Anterior cingulate cortex (tissue), 58 donors: Measurements from ENCODE around the gene SUN2.
A peak's percentile ranks its signal among the peaks of the same experiment; 100 is the strongest.

Experiments used
- DNase-seq, 58 donors: peaks; one replicate each; lab custom pipeline; 2025; lab: John Stamatoyannopoulos, UW

SUN2 gene

GRCh38 chr22:38724926-38725571 is 30.7 kb downstream of the SUN2 start:
- peak in 29 of 58 donors; percentile 15 to 78 (median 43) for DNase-seq

- DNase-seq: no peak
These were observed 31.6 kb downstream of the SUN2 start for GRCh38 chr22:38724176-38724575.

GRCh38 chr22:38721551-38721950 is 34.2 kb downstream of the SUN2 start:
- no peak for DNase-seq

DNA sequence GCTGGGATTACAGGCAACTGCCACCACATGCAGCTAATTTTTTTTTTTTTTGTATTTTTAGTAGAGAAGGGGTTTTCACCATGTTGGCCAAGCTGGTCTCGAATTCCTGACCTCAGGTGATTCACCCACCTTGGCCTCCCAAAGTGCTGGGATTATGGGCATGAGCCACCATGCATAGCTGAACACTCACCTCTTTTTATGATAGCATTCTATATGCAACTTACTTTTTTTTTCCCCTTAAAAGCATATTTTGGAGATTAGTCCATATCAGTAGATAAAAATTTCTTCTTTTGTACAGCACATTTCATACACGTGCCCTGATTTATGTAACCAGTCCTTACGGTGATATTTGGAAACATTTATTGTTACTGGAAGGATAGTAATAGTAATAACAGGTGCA is 35.4 kb downstream of the SUN2 start:
- DNase-seq: no peak

DNA sequence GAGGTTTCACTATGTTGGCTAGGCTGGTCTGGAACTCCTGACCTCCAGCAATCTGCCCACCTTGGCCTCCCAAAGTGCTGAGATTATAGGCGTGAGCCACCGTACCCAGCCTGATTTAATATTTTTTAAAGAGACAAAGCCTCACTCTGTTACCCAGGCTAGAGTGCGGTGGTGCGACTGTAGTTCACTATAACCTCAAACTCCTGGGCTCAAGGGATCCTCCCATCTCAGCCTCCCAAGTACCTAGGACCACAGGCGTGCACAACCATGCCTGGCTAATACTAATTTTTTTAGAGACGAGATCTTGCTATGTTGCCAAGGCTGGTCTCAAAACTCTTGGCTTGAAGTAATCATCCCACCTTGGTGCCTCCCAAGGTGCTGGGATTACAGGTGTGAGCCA is 36.6 kb downstream of the SUN2 start:
- DNase-seq: no peak

GRCh38 chr22:38718414-38718813 is 37.4 kb downstream of the SUN2 start:
- DNase-seq: peak in 11 of 58 donors; percentile 21 to 62 (median 38)

GRCh38 chr22:38717244-38717643 is 38.6 kb downstream of the SUN2 start:
- no peak for DNase-seq

GRCh38 chr22:38716826-38717225 is 39.0 kb downstream of the SUN2 start:
- no peak for DNase-seq

DNA sequence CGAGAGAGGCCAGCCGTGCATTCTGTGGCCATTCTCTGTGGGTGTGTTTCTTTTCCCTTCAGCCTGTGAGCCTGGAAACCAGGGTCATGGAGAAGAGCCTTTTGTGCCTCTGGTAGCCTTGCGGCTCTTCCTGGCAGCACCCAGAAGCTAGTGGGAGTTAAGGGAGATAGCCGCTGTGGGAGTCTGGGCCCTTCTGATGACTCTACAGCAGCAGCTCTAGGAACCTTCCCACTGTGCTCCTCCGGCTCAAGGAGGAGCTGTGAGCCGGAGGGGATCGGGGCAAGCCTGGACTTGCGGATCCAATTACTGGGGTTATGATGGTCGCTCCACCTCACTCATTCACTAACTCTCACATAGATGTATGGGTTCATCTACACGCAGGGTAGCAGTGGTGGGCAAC is 39.5 kb downstream of the SUN2 start:
- no peak for DNase-seq

GRCh38 chr22:38715852-38716251 is 39.9 kb downstream of the SUN2 start:
- no peak for DNase-seq

GRCh38 chr22:38715176-38715764 is 40.5 kb downstream of the SUN2 start:
- DNase-seq: no peak

DNA sequence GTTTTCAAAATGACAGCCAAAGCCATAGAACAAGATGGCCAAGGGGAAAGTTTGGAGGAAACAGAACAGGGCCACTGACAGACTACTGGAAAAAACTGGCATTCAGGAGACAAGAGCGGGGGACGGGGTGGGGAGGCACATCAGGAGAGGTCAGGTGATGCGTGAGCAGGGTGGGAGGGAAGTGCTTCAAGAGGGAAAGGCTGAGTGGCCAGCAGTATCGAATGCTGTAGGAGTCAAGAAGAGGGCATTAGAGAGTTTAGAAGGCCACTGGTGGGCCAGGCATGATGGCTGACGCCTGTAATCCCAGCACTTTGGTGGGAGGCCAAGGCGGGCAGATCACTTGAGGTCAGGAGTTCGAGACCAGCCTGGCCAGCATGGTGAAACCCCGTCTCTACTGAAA is 41.9 kb downstream of the SUN2 start:
- no peak for DNase-seq

- DNase-seq: no peak
These were observed 43.2 kb downstream of the SUN2 start for GRCh38 chr22:38712486-38713207.

GRCh38 chr22:38710866-38711265 is 44.9 kb downstream of the SUN2 start:
- DNase-seq: no peak

- DNase-seq: no peak
These were observed 45.4 kb downstream of the SUN2 start for GRCh38 chr22:38710351-38710750.

GRCh38 chr22:38709306-38709705 is 46.5 kb downstream of the SUN2 start:
- no peak for DNase-seq

DNA sequence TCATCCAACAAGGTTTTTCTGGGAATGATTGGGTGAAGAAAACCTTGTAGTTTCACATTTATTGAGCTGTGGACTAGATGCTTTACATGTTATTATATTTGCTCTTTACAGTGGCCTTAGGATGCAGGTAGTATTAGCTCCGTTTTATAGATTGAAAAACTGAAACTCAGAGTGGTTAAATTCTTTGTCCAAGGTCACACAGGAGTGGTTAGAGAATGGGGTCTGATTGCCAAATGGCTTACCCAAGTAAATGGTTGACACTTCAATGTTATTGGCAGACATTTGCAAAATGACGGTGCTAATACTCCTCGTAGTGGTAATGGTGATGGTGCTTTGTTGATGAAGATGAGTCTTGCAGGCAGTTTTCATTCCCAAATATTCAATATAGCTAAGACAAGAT is 47.8 kb downstream of the SUN2 start:
- DNase-seq: no peak

DNA sequence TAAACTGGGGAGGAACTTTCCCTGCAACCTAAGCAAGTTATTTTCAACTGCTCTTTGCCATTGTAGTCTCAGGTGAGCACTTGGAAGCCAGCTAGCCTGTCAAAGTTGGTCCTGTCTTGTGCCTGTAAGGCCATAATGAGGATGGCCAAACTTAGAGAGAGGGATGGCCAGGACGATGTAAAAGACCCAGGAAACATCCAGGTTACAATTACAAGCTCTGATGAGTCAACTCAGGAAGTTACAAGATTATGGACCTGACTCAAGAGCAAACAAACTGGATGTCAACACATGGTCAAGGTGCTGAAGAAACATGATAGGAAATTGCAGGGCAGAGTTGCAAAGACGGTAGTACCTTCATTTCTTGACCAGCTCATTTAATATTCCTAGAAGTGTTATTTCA is 48.5 kb downstream of the SUN2 start:
- no peak for DNase-seq

DNA sequence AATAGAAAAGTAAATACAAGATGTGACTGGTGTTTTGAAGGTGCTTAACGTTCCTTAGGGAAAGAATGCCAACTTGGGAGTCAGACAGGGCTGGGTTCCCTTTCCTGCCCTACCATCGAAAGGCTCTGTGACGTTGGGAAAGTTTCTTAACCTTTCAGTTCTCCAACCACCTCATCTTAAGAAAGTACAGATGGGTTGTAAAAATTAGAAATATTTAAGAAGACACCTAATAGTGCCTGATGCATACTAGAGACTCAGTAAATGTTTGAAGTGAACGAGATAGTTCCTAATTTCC is 49.0 kb downstream of the SUN2 start:
- DNase-seq: no peak

- DNase-seq: peak in 24 of 58 donors; percentile 20 to 71 (median 54)
These were observed 49.5 kb downstream of the SUN2 start for GRCh38 chr22:38706101-38706900.
